ENCODE data around the gene ARID1A.

DNA sequence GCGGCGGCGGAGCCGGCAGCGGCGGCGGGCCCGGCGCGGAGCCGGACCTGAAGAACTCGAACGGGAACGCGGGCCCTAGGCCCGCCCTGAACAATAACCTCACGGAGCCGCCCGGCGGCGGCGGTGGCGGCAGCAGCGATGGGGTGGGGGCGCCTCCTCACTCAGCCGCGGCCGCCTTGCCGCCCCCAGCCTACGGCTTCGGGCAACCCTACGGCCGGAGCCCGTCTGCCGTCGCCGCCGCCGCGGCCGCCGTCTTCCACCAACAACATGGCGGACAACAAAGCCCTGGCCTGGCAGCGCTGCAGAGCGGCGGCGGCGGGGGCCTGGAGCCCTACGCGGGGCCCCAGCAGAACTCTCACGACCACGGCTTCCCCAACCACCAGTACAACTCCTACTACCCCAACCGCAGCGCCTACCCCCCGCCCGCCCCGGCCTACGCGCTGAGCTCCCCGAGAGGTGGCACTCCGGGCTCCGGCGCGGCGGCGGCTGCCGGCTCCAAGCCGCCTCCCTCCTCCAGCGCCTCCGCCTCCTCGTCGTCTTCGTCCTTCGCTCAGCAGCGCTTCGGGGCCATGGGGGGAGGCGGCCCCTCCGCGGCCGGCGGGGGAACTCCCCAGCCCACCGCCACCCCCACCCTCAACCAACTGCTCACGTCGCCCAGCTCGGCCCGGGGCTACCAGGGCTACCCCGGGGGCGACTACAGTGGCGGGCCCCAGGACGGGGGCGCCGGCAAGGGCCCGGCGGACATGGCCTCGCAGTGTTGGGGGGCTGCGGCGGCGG lies 1.0 kb downstream of the ARID1A start:
- TF ChIP-seq, protein P1, sequence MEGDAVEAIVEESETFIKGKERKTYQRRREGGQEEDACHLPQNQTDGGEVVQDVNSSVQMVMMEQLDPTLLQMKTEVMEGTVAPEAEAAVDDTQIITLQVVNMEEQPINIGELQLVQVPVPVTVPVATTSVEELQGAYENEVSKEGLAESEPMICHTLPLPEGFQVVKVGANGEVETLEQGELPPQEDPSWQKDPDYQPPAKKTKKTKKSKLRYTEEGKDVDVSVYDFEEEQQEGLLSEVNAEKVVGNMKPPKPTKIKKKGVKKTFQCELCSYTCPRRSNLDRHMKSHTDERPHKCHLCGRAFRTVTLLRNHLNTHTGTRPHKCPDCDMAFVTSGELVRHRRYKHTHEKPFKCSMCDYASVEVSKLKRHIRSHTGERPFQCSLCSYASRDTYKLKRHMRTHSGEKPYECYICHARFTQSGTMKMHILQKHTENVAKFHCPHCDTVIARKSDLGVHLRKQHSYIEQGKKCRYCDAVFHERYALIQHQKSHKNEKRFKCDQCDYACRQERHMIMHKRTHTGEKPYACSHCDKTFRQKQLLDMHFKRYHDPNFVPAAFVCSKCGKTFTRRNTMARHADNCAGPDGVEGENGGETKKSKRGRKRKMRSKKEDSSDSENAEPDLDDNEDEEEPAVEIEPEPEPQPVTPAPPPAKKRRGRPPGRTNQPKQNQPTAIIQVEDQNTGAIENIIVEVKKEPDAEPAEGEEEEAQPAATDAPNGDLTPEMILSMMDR (IDR thresholded peaks at IDR 0.05; ENCODE audit: insufficient read depth, low read depth, low read length): no peak
- no peak for TF ChIP-seq EZH2 (IDR thresholded peaks at IDR 0.05; ENCODE audit: insufficient read depth, low read length)

All from astrocyte (in vitro differentiated cells and primary cell).